Left ventricle myocardium inferior (tissue), 1 donor: ENCODE results near the gene FHL2. TPM values are rescaled to one million over a fixed set of nuclear protein-coding genes. Genes with fewer than 3 reads are reported as not detected.
"Not testable (repeated sequence)": the region's sequence is repeated elsewhere in the genome, so short reads cannot be mapped to it uniquely, and the experiment has no call there.

Experiments
- DNase-seq: peaks from one replicate; pipeline ENCODE4 v3.0.0-alpha.2; 2020
- H3K27ac ChIP-seq: fragments of 200-600 bp; replicated peaks from 2 replicates; pipeline ENCODE4 v1.8.0; 2021
- H3K27me3 ChIP-seq: fragments of 200-600 bp; 2 replicates; pipeline ENCODE4 v1.8.0; 2021; ENCODE audit warnings: low read depth
- H3K36me3 ChIP-seq: fragments of 200-600 bp; 2 replicates; pipeline ENCODE4 v1.8.0; 2021
- H3K4me1 ChIP-seq: fragments of 200-600 bp; 2 replicates; pipeline ENCODE4 v1.8.0; 2021
- H3K4me3 ChIP-seq: fragments of 200-600 bp; 2 replicates; pipeline ENCODE4 v1.8.0; 2021; ENCODE audit warnings: mild to moderate bottlenecking, moderate library complexity
- H3K9me3 ChIP-seq: fragments of 200-600 bp; replicated peaks from 2 replicates; pipeline ENCODE4 v1.8.0; 2021
- CTCF ChIP-seq: fragments of 200-600 bp; IDR thresholded peaks from 2 replicates; pipeline ENCODE4 v1.8.0; 2021; ENCODE audit warnings: antibody characterized with exemption, mild to moderate bottlenecking, borderline replicate concordance
- intact Hi-C: fragments of 100-400 bp; cut with micrococcal nuclease; formaldehyde crosslinking; loops from one replicate; pipeline ENCODE4 v1.11.0; 2022
- total RNA-seq: library from RNA; stranded (reverse); fragmentation: NEBNext Ultra II Directional; extraction: Animal tissue kit (Norgen Biotek cat#: 25700); gene quantifications from one replicate; pipeline ENCODE4 v1.2.1, GENCODE V29; 2021
- donor health status: DM: no; HTN: yes; CAD: no; lungs with severe emphysema.

The FHL2 gene
- total RNA-seq, 1 donor from 2014 or later: 2,742 TPM

DNA sequence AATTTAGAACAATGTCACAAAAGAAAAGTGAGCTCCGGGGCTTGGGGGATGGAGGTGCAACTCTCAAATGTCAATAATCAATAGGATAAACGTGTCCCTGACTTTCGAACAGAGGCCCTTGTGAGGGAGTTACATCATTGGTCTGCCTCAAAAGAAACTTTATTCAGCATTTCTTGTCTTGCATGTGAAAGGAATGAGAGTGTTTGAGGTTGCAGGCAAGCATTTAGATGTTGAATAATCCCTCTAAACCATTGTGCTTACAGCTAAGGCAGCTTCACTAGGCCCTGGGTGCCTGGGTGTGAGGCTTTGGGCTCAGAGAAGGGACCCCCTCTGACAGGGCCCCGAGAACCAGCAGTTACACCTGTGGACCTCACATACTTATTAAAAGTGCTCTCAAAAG is 28.6 kb upstream of the FHL2 start:
- H3K27ac ChIP-seq: peak overlapping the region; percentile 94
- intact Hi-C loops: no loop called here
- no peaks in the 10 kb centered on the region for H3K36me3 ChIP-seq
- TF ChIP-seq CTCF: no peak
- no peak overlapping the region for H3K4me3 ChIP-seq
- peaks cover 69% of the 10 kb centered on the region for H3K4me1 ChIP-seq
- H3K27me3 ChIP-seq: no peaks in the 10 kb centered on the region
- DNase-seq: no peak
- no peaks in the 10 kb centered on the region for H3K9me3 ChIP-seq

GRCh38 chr2:105426626-105427292 is 27.9 kb upstream of the FHL2 start:
- Histone ChIP-seq H3K4me3 (peak overlapping the region; percentile 7), H3K9me3 (no peaks in the 10 kb centered on the region), H3K36me3 (no peaks in the 10 kb centered on the region), H3K27ac (peak overlapping the region; percentile 94), H3K4me1 (peaks cover 67% of the 10 kb centered on the region), H3K27me3 (no peaks in the 10 kb centered on the region)
- no peak for DNase-seq
- no peak for TF ChIP-seq CTCF
- intact Hi-C loops: no loop called here

- Histone ChIP-seq H3K27ac (peak overlapping the region; percentile 94), H3K4me1 (peaks cover 66% of the 10 kb centered on the region)
These were observed 27.2 kb upstream of the FHL2 start for GRCh38 chr2:105425936-105426625.

DNA sequence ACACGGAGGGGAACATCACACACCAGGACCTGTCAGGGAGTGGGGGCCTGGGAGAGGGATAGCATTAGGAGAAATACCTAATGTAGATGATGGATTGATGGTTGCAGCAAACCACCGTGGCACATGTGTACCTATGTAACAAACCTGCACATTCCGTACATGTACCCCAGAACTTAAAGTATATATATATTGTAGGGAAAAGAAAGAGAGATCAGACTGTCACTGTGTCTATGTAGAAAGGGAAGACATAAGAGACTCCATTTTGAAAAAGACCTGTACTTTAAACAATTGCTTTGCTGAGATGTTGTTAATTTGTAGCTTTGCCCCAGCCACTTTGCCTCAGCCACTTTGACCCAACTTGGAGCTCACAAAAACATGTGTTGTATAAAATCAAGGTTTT is 26.0 kb upstream of the FHL2 start:
- intact Hi-C loops, DNase-seq, H3K4me3 ChIP-seq, H3K36me3 ChIP-seq, H3K9me3 ChIP-seq, H3K27me3 ChIP-seq: not testable (repeated sequence)
- Histone ChIP-seq H3K27ac (peak overlapping the region; percentile 94), H3K4me1 (peaks cover 66% of the 10 kb centered on the region)

More at GRCh38 chr2:105425936-105426625, 27.2 kb upstream of the FHL2 start:
- Histone ChIP-seq H3K4me3 (peak overlapping the region; percentile 7), H3K27me3 (no peaks in the 10 kb centered on the region), H3K36me3 (no peaks in the 10 kb centered on the region), H3K9me3 (no peaks in the 10 kb centered on the region)
- TF ChIP-seq CTCF: no peak
- DNase-seq: no peak
- intact Hi-C loops: no loop called here

- no peak for TF ChIP-seq CTCF
- intact Hi-C loops: no loop called here
These were observed 23.9 kb upstream of the FHL2 start for GRCh38 chr2:105422801-105423200.

DNA sequence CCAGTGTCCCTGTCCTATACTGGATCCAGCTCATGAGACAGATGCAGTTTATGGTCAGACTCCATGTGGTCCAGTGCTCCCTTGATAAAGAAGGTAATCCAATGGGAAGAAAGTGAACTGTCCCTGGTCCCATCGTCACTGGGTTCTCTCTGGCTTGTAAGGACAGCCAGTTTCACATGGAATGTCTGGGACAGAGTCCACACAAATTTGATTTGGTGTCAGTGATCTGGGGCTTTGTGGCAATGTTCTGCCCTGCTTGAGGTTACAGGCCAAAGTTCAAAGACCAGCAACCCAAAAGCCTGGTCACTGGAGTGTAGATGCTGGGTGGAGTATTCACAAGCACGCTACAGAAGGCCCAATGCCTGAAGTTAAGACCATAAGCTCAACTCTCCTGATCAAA is 22.2 kb upstream of the FHL2 start:
- TF ChIP-seq CTCF: no peak
- Histone ChIP-seq H3K9me3 (peaks cover 13% of the 10 kb centered on the region), H3K27me3 (no peaks in the 10 kb centered on the region), H3K27ac (peak overlapping the region; percentile 75), H3K4me1 (peaks cover 68% of the 10 kb centered on the region), H3K4me3 (peak overlapping the region; percentile 7), H3K36me3 (no peaks in the 10 kb centered on the region)
- no peak for DNase-seq
- intact Hi-C loops: no loop called here

More at GRCh38 chr2:105422801-105423200, 23.9 kb upstream of the FHL2 start:
- H3K27ac ChIP-seq: peak overlapping the region; percentile 36
- H3K36me3 ChIP-seq: no peaks in the 10 kb centered on the region
- H3K9me3 ChIP-seq: peaks cover 13% of the 10 kb centered on the region
- DNase-seq: no peak
- H3K4me1 ChIP-seq: peaks cover 68% of the 10 kb centered on the region
- no peaks in the 10 kb centered on the region for H3K27me3 ChIP-seq
- H3K4me3 ChIP-seq: no peak overlapping the region
